ENCODE measurements around the gene TPM2. TPM values are rescaled to one million over a fixed set of nuclear protein-coding genes. Genes with fewer than 3 reads are reported as not detected.

The TPM2 gene
- total and polyA plus RNA-seq, 7 donors = 6,047 to 16,334 (median 9,199) TPM

- peaks cover 27% of the 10 kb centered on the region for H3K4me1 ChIP-seq
- H3K9me3 ChIP-seq = no peaks in the 10 kb centered on the region
- TF ChIP-seq CTCF (IDR thresholded peaks at IDR 0.05) = no peak
- H3K27me3 ChIP-seq (ENCODE audit: insufficient read depth in 3 of 3, low read length in 2 of 3) = no peaks in the 10 kb centered on the region
- DNase-seq = no peak
- peaks cover 0 to 39% of the 10 kb centered on the region in 2 donors for H3K36me3 ChIP-seq (ENCODE audit: insufficient read depth in 1 of 2, low read depth in 1 of 2)
- H3K4me3 ChIP-seq = no peak overlapping the region
- H3K27ac ChIP-seq = peak overlapping the region; percentile 100
- ATAC-seq = peak; percentile 20 to 51 (median 34)
- intact Hi-C loops (cut with DNase I) = no loop called here
- 24 to 37% (median 30%) methylated on average over 6 of the region's 6 CpGs for WGBS, 3 donors
Observed at GRCh38 chr9:35682051-35682450, 7.7 kb downstream of the TPM2 start.

- H3K4me1 ChIP-seq = peaks cover 27% of the 10 kb centered on the region
- TF ChIP-seq CTCF (IDR thresholded peaks at IDR 0.05) = no peak
Observed at GRCh38 chr9:35681341-35682002, 8.3 kb downstream of the TPM2 start.

GRCh38 chr9:35680331-35681105 is 9.2 kb downstream of the TPM2 start:
- Histone ChIP-seq H3K27ac (peak overlapping the region; percentile 100), H3K9me3 (no peaks in the 10 kb centered on the region), H3K4me1 (peaks cover 29% of the 10 kb centered on the region), H3K36me3 (ENCODE audit: insufficient read depth in 1 of 2, low read depth in 1 of 2) (peaks cover 0 to 31% of the 10 kb centered on the region in 2 donors), H3K4me3 (no peak overlapping the region), H3K27me3 (ENCODE audit: insufficient read depth in 3 of 3, low read length in 2 of 3) (no peaks in the 10 kb centered on the region)
- DNase-seq (no peak), ATAC-seq (peak; percentile 18 to 31 (median 26))
- intact Hi-C loops (cut with DNase I) = no loop called here
- 24 to 38% (median 33%) methylated on average over 15 of the region's 15 CpGs for WGBS, 3 donors
- TF ChIP-seq CTCF (IDR thresholded peaks at IDR 0.05) = no peak

More at GRCh38 chr9:35681341-35682002, 8.3 kb downstream of the TPM2 start:
- Histone ChIP-seq H3K27me3 (ENCODE audit: insufficient read depth in 3 of 3, low read length in 2 of 3) (no peaks in the 10 kb centered on the region), H3K4me3 (no peak overlapping the region), H3K36me3 (ENCODE audit: insufficient read depth in 1 of 2, low read depth in 1 of 2) (peaks cover 0 to 39% of the 10 kb centered on the region in 2 donors), H3K27ac (peak overlapping the region; percentile 100), H3K9me3 (no peaks in the 10 kb centered on the region)
- intact Hi-C loops (cut with DNase I) = no loop called here
- ATAC-seq (peak; percentile 18 to 42 (median 25)), DNase-seq (no peak)
- WGBS, 3 donors = 29 to 40% (median 34%) methylated on average over 3 of the region's 3 CpGs

- H3K4me1 ChIP-seq = peaks cover 22% of the 10 kb centered on the region
- no peaks in the 10 kb centered on the region for H3K27me3 ChIP-seq (ENCODE audit: insufficient read depth in 3 of 3, low read length in 2 of 3)
- WGBS, 3 donors = 74 to 81% (median 76%) methylated on average over 8 of the region's 8 CpGs
- no peaks in the 10 kb centered on the region for H3K9me3 ChIP-seq
- H3K4me3 ChIP-seq = no peak overlapping the region
- no peak for DNase-seq
- H3K36me3 ChIP-seq (ENCODE audit: insufficient read depth in 1 of 2, low read depth in 1 of 2) = peaks cover 0 to 25% of the 10 kb centered on the region in 2 donors
- no peak for TF ChIP-seq CTCF (IDR thresholded peaks at IDR 0.05)
- peak in 1 of 4 donors; percentile 2 for ATAC-seq
- intact Hi-C loops (cut with DNase I) = no loop called here
- H3K27ac ChIP-seq = no peak overlapping the region
Observed at GRCh38 chr9:35679766-35680330, 9.9 kb downstream of the TPM2 start.

Measured in psoas muscle (tissue), 8 donors.